B cell (primary cell): ENCODE data around the gene RCN1. TPM values are rescaled to one million over a fixed set of nuclear protein-coding genes. Genes with fewer than 3 reads are reported as not detected.
A peak's percentile ranks its signal among the peaks of the same experiment; 100 is the strongest.

Experiments
- ATAC-seq: fragments of 200-7000 bp; cut with Tn5 transposase; one replicate; pipeline ENCODE4 v1.10.0; 2021; ENCODE audit warnings: low read depth, mild to moderate bottlenecking, moderate number of reproducible peaks, moderate library complexity
- CTCF ChIA-PET: fragments of 350-600 bp; sonication (Branson Sonifier 250); formaldehyde crosslinking; loops from one replicate; lab custom pipeline; 2021; ENCODE audit warnings: antibody characterized with exemption, inconsistent platforms; lab: Charles Lee
- POLR2A ChIA-PET: fragments of 350-600 bp; sonication (Branson Sonifier 250); formaldehyde crosslinking; loops from one replicate; lab custom pipeline; 2021; ENCODE audit warnings: antibody characterized with exemption; lab: Charles Lee
- DNase-seq: peaks from one replicate; pipeline ENCODE4 v3.0.0; 2013
- H2AFZ ChIP-seq: 2 replicates; pipeline ENCODE4 v1.6.1; 2012; ENCODE audit warnings: mild to moderate bottlenecking, low read depth, low read length; ENCODE audit not compliant: insufficient read depth, poor library complexity, severe bottlenecking
- H3K27ac ChIP-seq, 2 donors: 1 replicate in 1 of 2; 2 replicates in 1 of 2; pipeline ENCODE4 v1.5.1; 2012 to 2013; ENCODE audit warnings: low read length in 2 of 2, mild to moderate bottlenecking in 2 of 2, moderate library complexity in 1 of 2
- H3K27me3 ChIP-seq, 4 experiments: fragments of 200-600 bp in 1 of 4; sonication (generic) in 1 of 4; replicated peaks in 1 of 4; 1 replicate in 2 of 4; 2 replicates in 2 of 4; pipeline versions ENCODE4 v1.6.1 to v1.7.0; 2013 to 2016; ENCODE audit warnings: low read length in 3 of 4, mild to moderate bottlenecking in 2 of 4, mixed read lengths in 1 of 4, moderate library complexity in 1 of 4; ENCODE audit not compliant: insufficient read depth in 4 of 4, control insufficient read depth in 3 of 4; ENCODE audit errors: control extremely low read depth in 1 of 4
- H3K36me3 ChIP-seq, 2 experiments: replicated peaks in 1 of 2; 1 replicate in 1 of 2; 2 replicates in 1 of 2; pipeline versions ENCODE4 v1.6.1 to v1.7.1; 2013; ENCODE audit warnings: low read length in 1 of 2; ENCODE audit not compliant: insufficient read depth in 2 of 2, control insufficient read depth in 1 of 2; ENCODE audit errors: control extremely low read depth in 1 of 2, extremely low read depth in 1 of 2
- H3K4me1 ChIP-seq, 2 donors: fragments of 200-600 bp in 1 of 2; sonication (generic) in 1 of 2; 1 replicate in 1 of 2; 2 replicates in 1 of 2; pipeline versions ENCODE4 v1.5.1 to v1.6.1; 2013 to 2017; ENCODE audit warnings: low read length in 2 of 2; ENCODE audit not compliant: control insufficient read depth in 2 of 2, insufficient read depth in 2 of 2
- H3K4me2 ChIP-seq: replicated peaks from 2 replicates; pipeline ENCODE3; 2012; ENCODE audit warnings: mild to moderate bottlenecking, low read depth, low read length; ENCODE audit not compliant: poor library complexity, severe bottlenecking
- H3K4me3 ChIP-seq, 5 experiments: fragments of 200-600 bp in 1 of 5; sonication (generic) in 1 of 5; 1 replicate in 3 of 5; 2 replicates in 2 of 5; pipeline versions ENCODE4 v1.5.1 to v1.7.0; 2011 to 2016; ENCODE audit warnings: low read length in 4 of 5, mild to moderate bottlenecking in 4 of 5, low read depth in 2 of 5, control low read depth in 1 of 5, moderate library complexity in 1 of 5; ENCODE audit not compliant: insufficient read depth in 1 of 5; ENCODE audit errors: control extremely low read depth in 1 of 5, extremely low read depth in 1 of 5
- H3K79me2 ChIP-seq: fragments of 200-600 bp; sonication (generic); one replicate; pipeline ENCODE4 v1.6.0; 2016; ENCODE audit warnings: low read length; ENCODE audit not compliant: control insufficient read depth, insufficient read depth
- H3K9ac ChIP-seq: fragments of 200-600 bp; sonication (generic); 2 replicates; pipeline ENCODE4 v1.6.1; 2017; ENCODE audit warnings: mild to moderate bottlenecking, low read length, moderate library complexity
- H3K9me3 ChIP-seq, 3 donors: one replicate each; pipeline versions ENCODE4 v1.6.1 to v1.7.1; 2013; ENCODE audit warnings: low read length in 2 of 3; ENCODE audit not compliant: control insufficient read depth in 2 of 3, insufficient read depth in 1 of 3; ENCODE audit errors: control extremely low read depth in 1 of 3
- H4K20me1 ChIP-seq: 2 replicates; pipeline ENCODE4 v1.6.0; 2012; ENCODE audit warnings: mild to moderate bottlenecking, low read length; ENCODE audit not compliant: insufficient read depth, control insufficient read depth, poor library complexity, severe bottlenecking
- H3K27ac Mint-ChIP-seq: one replicate; pipeline ENCODE4 v1.8.0; 2021; ENCODE audit warnings: mixed read lengths
- H3K27me3 Mint-ChIP-seq: one replicate; pipeline ENCODE4 v1.8.0; 2021; ENCODE audit warnings: mixed read lengths
- H3K4me1 Mint-ChIP-seq: one replicate; pipeline ENCODE4 v1.8.0; 2021; ENCODE audit warnings: mixed read lengths
- H3K4me3 Mint-ChIP-seq: one replicate; pipeline ENCODE4 v1.8.0; 2021; ENCODE audit warnings: mixed read lengths
- H3K9me3 Mint-ChIP-seq: one replicate; pipeline ENCODE4 v1.8.0; 2022; ENCODE audit warnings: mixed read lengths; ENCODE audit not compliant: insufficient read depth
- CTCF ChIP-seq: fragments of 200-600 bp; IDR thresholded peaks from one replicate; pipeline ENCODE4 v1.8.0; 2022; ENCODE audit warnings: antibody characterized with exemption, mild to moderate bottlenecking
- EZH2 ChIP-seq: IDR thresholded peaks from 2 replicates; pipeline ENCODE4 v1.6.1; 2012; ENCODE audit warnings: borderline replicate concordance, low read depth, mild to moderate bottlenecking, moderate library complexity, low read length; ENCODE audit not compliant: insufficient read depth, poor library complexity, severe bottlenecking
- WGBS: methylation state at CpG from one replicate; pipeline ENCODE4 v1.1.5; 2013; ENCODE audit warnings: missing lambda C conversion rate; ENCODE audit not compliant: insufficient coverage; 5-methylcytosine and 5-hydroxymethylcytosine counted together
- intact Hi-C: fragments of 100-400 bp; cut with micrococcal nuclease; formaldehyde crosslinking; loops from one replicate; pipeline ENCODE4 v1.10.0; 2022
- polyA plus RNA-seq: library from polyadenylated mRNA; depleted of rRNA; stranded (reverse); fragments of >200 nt; gene quantifications from 2 replicates; pipeline ENCODE4 v1.2.3, GENCODE V29; 2012
- total RNA-seq, 2 donors: library from RNA; stranded (reverse); fragments of 120-200 nt in 1 of 2; gene quantifications; 1 replicate in 1 of 2; 2 replicates in 1 of 2; pipeline versions ENCODE4 v1.2.3 to v1.2.4, GENCODE V29; 2013 to 2022

Gene RCN1
- total and polyA plus RNA-seq, 2 donors (not counting 1 experiment from before 2014, with no cell fraction given), result 2.6 to 3.8 TPM

- no peak overlapping the region for H3K4me3 ChIP-seq
- ChIA-PET CTCF (interaction anchor here (1.5 kb wide), 1 partner anchor 32 kb away, joined by 4 read pairs; no protein-coding TSS in a partner anchor), POLR2A (no interaction called here)
- H3K79me2 ChIP-seq, result peaks cover 6% of the 10 kb centered on the region
- Mint-ChIP-seq H3K4me1 (peaks cover 22% of the 10 kb centered on the region), H3K9me3 (no peaks in the 10 kb centered on the region), H3K4me3 (no peak overlapping the region), H3K27ac (no peak overlapping the region), H3K27me3 (peaks cover 16% of the 10 kb centered on the region)
- peaks cover 0 to 8% (median 0%) of the 10 kb centered on the region in 4 experiments for H3K27me3 ChIP-seq
- no peaks in the 10 kb centered on the region for H3K36me3 ChIP-seq
- H4K20me1 ChIP-seq, result no peaks in the 10 kb centered on the region
- H3K4me1 ChIP-seq, result peaks cover 3 to 11% of the 10 kb centered on the region in 2 donors
- DNase-seq, result no peak
- H3K27ac ChIP-seq, result no peak overlapping the region
- no peak overlapping the region for H3K4me2 ChIP-seq
- intact Hi-C loops, result no loop called here
- WGBS, result 4% methylated on average over 3 of the region's 4 CpGs
- H3K9ac ChIP-seq, result no peak overlapping the region
- H2AFZ ChIP-seq, result no peak overlapping the region
- no peaks in the 10 kb centered on the region for H3K9me3 ChIP-seq
- no peak for ATAC-seq
- TF ChIP-seq EZH2, result no peak
- TF ChIP-seq CTCF, result no peak
Measured at GRCh38 chr11:32088117-32088941, 2.5 kb upstream of the RCN1 start.

GRCh38 chr11:32092581-32093170 is 1.8 kb downstream of the RCN1 start:
- Histone ChIP-seq H3K9me3 (no peaks in the 10 kb centered on the region), H3K4me3 (no peak overlapping the region), H3K79me2 (peaks cover 6% of the 10 kb centered on the region), H3K4me1 (peaks cover 3 to 11% of the 10 kb centered on the region in 2 donors), H3K27ac (no peak overlapping the region), H3K27me3 (peaks cover 0 to 4% (median 0%) of the 10 kb centered on the region in 4 experiments), H2AFZ (peak overlapping the region; percentile 94), H3K4me2 (no peak overlapping the region), H4K20me1 (no peaks in the 10 kb centered on the region), H3K9ac (no peak overlapping the region), H3K36me3 (no peaks in the 10 kb centered on the region)
- ATAC-seq, result no peak
- H3K9me3 Mint-ChIP-seq, result no peaks in the 10 kb centered on the region
- peaks cover 22% of the 10 kb centered on the region for H3K4me1 Mint-ChIP-seq
- no peak for DNase-seq
- H3K4me3 Mint-ChIP-seq, result peak overlapping the region; percentile 70
- H3K27ac Mint-ChIP-seq, result no peak overlapping the region
- WGBS, result 89% methylated on average over 4 of the region's 4 CpGs
- TF ChIP-seq EZH2, result no peak
- no peak for TF ChIP-seq CTCF
- intact Hi-C loops, result no loop called here
- H3K27me3 Mint-ChIP-seq, result no peaks in the 10 kb centered on the region
- ChIA-PET POLR2A (no interaction called here), CTCF (no interaction called here)
